T-helper 1 cell (primary cell): Measurements from ENCODE around the gene LAMC3.

Experiments used
- DNase-seq, 5 donors: peaks; one replicate each; pipeline ENCODE4 v3.0.0-alpha.2; 2012 to 2020

The LAMC3 gene

GRCh38 chr9:131013015-131013755 is 4.2 kb downstream of the LAMC3 start:
- DNase-seq, result no peak

GRCh38 chr9:131013771-131014676 is 5.0 kb downstream of the LAMC3 start:
- DNase-seq, result no peak

GRCh38 chr9:131015112-131015511 is 6.1 kb downstream of the LAMC3 start:
- DNase-seq, result no peak

- no peak for DNase-seq
Observed at GRCh38 chr9:131015876-131016397, 7.0 kb downstream of the LAMC3 start.

GRCh38 chr9:131017067-131017466 is 8.1 kb downstream of the LAMC3 start:
- DNase-seq, result no peak

- DNase-seq, result no peak
Observed at GRCh38 chr9:131018621-131019020, 9.6 kb downstream of the LAMC3 start.

- DNase-seq, result no peak
Observed at GRCh38 chr9:131019388-131020239, 10.6 kb downstream of the LAMC3 start.

- no peak for DNase-seq
Observed at GRCh38 chr9:131020388-131020787, 11.4 kb downstream of the LAMC3 start.

GRCh38 chr9:131020862-131021261 is 11.9 kb downstream of the LAMC3 start:
- no peak for DNase-seq

GRCh38 chr9:131021785-131022184 is 12.8 kb downstream of the LAMC3 start:
- DNase-seq, result no peak

GRCh38 chr9:131024978-131025868 is 16.2 kb downstream of the LAMC3 start:
- DNase-seq, result no peak

GRCh38 chr9:131025953-131026858 is 17.2 kb downstream of the LAMC3 start:
- DNase-seq, result no peak

GRCh38 chr9:131027048-131027871 is 18.3 kb downstream of the LAMC3 start:
- DNase-seq, result no peak

- DNase-seq, result no peak
Observed at GRCh38 chr9:131027872-131028179, 18.9 kb downstream of the LAMC3 start.

GRCh38 chr9:131028221-131028884 is 19.4 kb downstream of the LAMC3 start:
- DNase-seq, result no peak

GRCh38 chr9:131028931-131029573 is 20.1 kb downstream of the LAMC3 start:
- no peak for DNase-seq

- no peak for DNase-seq
Observed at GRCh38 chr9:131029574-131029952, 20.6 kb downstream of the LAMC3 start.

GRCh38 chr9:131030239-131031004 is 21.4 kb downstream of the LAMC3 start:
- no peak for DNase-seq
